K562 (cell line): ENCODE data around the gene PRAMEF12. TPM values are rescaled to one million over a fixed set of nuclear protein-coding genes. Genes with fewer than 3 reads are reported as not detected.

ENCODE experiments used
- CHCHD3 ChIP-seq: fragments of 250-450 bp; sonication (Bioruptor Pico); IDR thresholded peaks from 2 replicates; pipeline ENCODE4 v2.1.2; 2022; ENCODE audit warnings: mild to moderate bottlenecking
- CLOCK ChIP-seq: fragments of 250-450 bp; sonication (Bioruptor Pico); IDR thresholded peaks from 2 replicates; pipeline ENCODE4 v1.4.0; 2020; ENCODE audit warnings: mild to moderate bottlenecking, moderate library complexity, borderline replicate concordance
- CREBBP ChIP-seq: IDR thresholded peaks from one replicate; pipeline ENCODE4 v1.6.1; 2012; ENCODE audit warnings: low read depth, mild to moderate bottlenecking, control low read depth, inconsistent platforms, low read length
- FOSL1 ChIP-seq: fragments of 200-800 bp; sonication (Bioruptor generic); conservative IDR thresholded peaks from 2 replicates; pipeline ENCODE4 v1.6.1; 2016; ENCODE audit warnings: missing genetic modification characterization, missing compliant biosample characterization
- HDAC2 ChIP-seq: fragments of 450-650 bp; IDR thresholded peaks from 2 replicates; pipeline ENCODE4 v1.6.1; 2016; ENCODE audit warnings: mild to moderate bottlenecking
- LEF1 ChIP-seq: fragments of 450-650 bp; IDR thresholded peaks from 2 replicates; pipeline ENCODE4 v1.6.1; 2016; ENCODE audit warnings: mild to moderate bottlenecking
- MAFG ChIP-seq: fragments of 450-650 bp; conservative IDR thresholded peaks from 2 replicates; pipeline ENCODE4 v1.6.1; 2016; ENCODE audit warnings: missing genetic modification characterization, missing compliant biosample characterization
- MLLT1 ChIP-seq, 2 experiments: fragments of 450-650 bp; IDR thresholded peaks; 2 replicates each; pipeline ENCODE4 v1.6.1; 2016
- NONO ChIP-seq, 2 experiments: fragments of 200-400 bp in 1 of 2; fragments of 450-650 bp in 1 of 2; formaldehyde crosslinking in 1 of 2; IDR thresholded peaks; 2 replicates each; pipeline ENCODE4 v1.6.1; 2017; ENCODE audit warnings: low read depth in 2 of 2, mild to moderate bottlenecking in 2 of 2, moderate library complexity in 2 of 2, low read length in 1 of 2
- POLR2H ChIP-seq: IDR thresholded peaks from 2 replicates; pipeline ENCODE4 v1.6.1; 2016; ENCODE audit warnings: missing genetic modification characterization, low read depth, mild to moderate bottlenecking, control low read depth, missing compliant biosample characterization, moderate library complexity
- SMC3 ChIP-seq: conservative IDR thresholded peaks from 2 replicates; pipeline ENCODE4 v1.6.1; 2011; ENCODE audit warnings: low read depth, low read length, improper control_type of control experiment; ENCODE audit not compliant: insufficient read depth
- XRCC3 ChIP-seq: fragments of 450-650 bp; IDR thresholded peaks from 2 replicates; pipeline ENCODE4 v1.6.1; 2017; ENCODE audit warnings: mild to moderate bottlenecking, moderate library complexity
- YY1 ChIP-seq, 3 experiments: IDR thresholded peaks; 2 replicates each; pipeline ENCODE4 v1.6.1; 2011; ENCODE audit warnings: low read length in 2 of 3, mild to moderate bottlenecking in 2 of 3, moderate library complexity in 2 of 3, borderline replicate concordance in 1 of 3, control low read depth in 1 of 3, low read depth in 1 of 3; ENCODE audit not compliant: insufficient read depth in 3 of 3, insufficient replicate concordance in 2 of 3, control insufficient read depth in 1 of 3, insufficient read length in 1 of 3; ENCODE audit errors: extremely low read depth in 1 of 3
- ZNF398 ChIP-seq: fragments of 250-450 bp; sonication (Bioruptor Pico); IDR thresholded peaks from 2 replicates; pipeline ENCODE4 v1.8.0; 2021; ENCODE audit warnings: moderate library complexity, mild to moderate bottlenecking, inconsistent platforms
- ZNF431 ChIP-seq: sonication (generic); formaldehyde crosslinking; IDR thresholded peaks from 2 replicates; pipeline ENCODE4 v1.8.0; 2022; ENCODE audit warnings: mild to moderate bottlenecking, missing genetic modification reagents
- polyA plus RNA-seq, 8 experiments: library from polyadenylated mRNA; depleted of rRNA in 4 of 8; stranded (reverse) in 5 of 8; unstranded in 3 of 8; fragments of >200 nt; fragmentation: Nextera tagmentation in 2 of 8; fragmentation: Illumina TruSeq in 1 of 8; extraction: Ambion mirVana in 2 of 8; extraction: Trizol in 1 of 8; gene quantifications; 2 replicates each; pipeline versions ENCODE4 v1.2.1 to v1.2.3, GENCODE V29; 2011 to 2014; ENCODE audit warnings: inconsistent platforms in 1 of 8, missing spikeins in 1 of 8
- total RNA-seq, 7 experiments: library from RNA; depleted of rRNA in 6 of 7; stranded (reverse); fragments of >200 nt in 6 of 7; fragmentation: Illumina TruSeq in 2 of 7; extraction: Trizol in 2 of 7; gene quantifications; 2 replicates each; pipeline versions ENCODE4 v1.2.1 to v1.2.3, GENCODE V29; 2011 to 2021; ENCODE audit warnings: low replicate concordance in 1 of 7
- TF ChIP-seq, protein P1 (sequence below): fragments of 450-650 bp; formaldehyde crosslinking; IDR thresholded peaks from 2 replicates; pipeline ENCODE4 v1.4.0; 2020; ENCODE audit warnings: mild to moderate bottlenecking, moderate library complexity
- TF ChIP-seq, protein P2 (sequence below): fragments of 250-450 bp; sonication (Bioruptor Pico); IDR thresholded peaks from 2 replicates; pipeline ENCODE4 v1.8.0; 2021; ENCODE audit warnings: mild to moderate bottlenecking, moderate library complexity

PRAMEF12 gene
- total and polyA plus RNA-seq, 9 of the 15 experiments (the other 6 are each of a cell fraction or from before 2014, with no cell fraction given) = not detected

GRCh38 chr1:12810691-12811408, 37.3 kb downstream of the PRAMEF12 start (continued):
- peak; percentile 91 for TF ChIP-seq FOSL1 (tag)
- TF ChIP-seq YY1 (IDR thresholded peaks at IDR 0.05; ENCODE audit: borderline replicate concordance in 1 of 3, control insufficient read depth in 1 of 3, extremely low read depth in 1 of 3, insufficient read depth in 3 of 3, insufficient read length in 1 of 3, insufficient replicate concordance in 2 of 3, low read depth in 1 of 3, low read length in 2 of 3) = no peak
- TF ChIP-seq LEF1 = no peak
- TF ChIP-seq, protein P1, sequence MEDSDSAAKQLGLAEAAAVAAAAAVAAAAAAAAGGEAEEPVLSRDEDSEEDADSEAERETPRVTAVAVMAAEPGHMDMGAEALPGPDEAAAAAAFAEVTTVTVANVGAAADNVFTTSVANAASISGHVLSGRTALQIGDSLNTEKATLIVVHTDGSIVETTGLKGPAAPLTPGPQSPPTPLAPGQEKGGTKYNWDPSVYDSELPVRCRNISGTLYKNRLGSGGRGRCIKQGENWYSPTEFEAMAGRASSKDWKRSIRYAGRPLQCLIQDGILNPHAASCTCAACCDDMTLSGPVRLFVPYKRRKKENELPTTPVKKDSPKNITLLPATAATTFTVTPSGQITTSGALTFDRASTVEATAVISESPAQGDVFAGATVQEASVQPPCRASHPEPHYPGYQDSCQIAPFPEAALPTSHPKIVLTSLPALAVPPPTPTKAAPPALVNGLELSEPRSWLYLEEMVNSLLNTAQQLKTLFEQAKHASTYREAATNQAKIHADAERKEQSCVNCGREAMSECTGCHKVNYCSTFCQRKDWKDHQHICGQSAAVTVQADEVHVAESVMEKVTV (CRISPR knock-in tag) = no peak
- no peak for TF ChIP-seq HDAC2
- peak; percentile 65 for TF ChIP-seq MAFG
- TF ChIP-seq CREBBP = no peak
- no peak for TF ChIP-seq XRCC3
- TF ChIP-seq, protein P2, sequence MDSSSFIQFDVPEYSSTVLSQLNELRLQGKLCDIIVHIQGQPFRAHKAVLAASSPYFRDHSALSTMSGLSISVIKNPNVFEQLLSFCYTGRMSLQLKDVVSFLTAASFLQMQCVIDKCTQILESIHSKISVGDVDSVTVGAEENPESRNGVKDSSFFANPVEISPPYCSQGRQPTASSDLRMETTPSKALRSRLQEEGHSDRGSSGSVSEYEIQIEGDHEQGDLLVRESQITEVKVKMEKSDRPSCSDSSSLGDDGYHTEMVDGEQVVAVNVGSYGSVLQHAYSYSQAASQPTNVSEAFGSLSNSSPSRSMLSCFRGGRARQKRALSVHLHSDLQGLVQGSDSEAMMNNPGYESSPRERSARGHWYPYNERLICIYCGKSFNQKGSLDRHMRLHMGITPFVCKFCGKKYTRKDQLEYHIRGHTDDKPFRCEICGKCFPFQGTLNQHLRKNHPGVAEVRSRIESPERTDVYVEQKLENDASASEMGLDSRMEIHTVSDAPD (CRISPR knock-in tag) = no peak
- no peak for TF ChIP-seq ZNF431 (CRISPR knock-in tag)
- no peak for TF ChIP-seq POLR2H (tag)
- TF ChIP-seq CHCHD3 = no peak
- TF ChIP-seq SMC3 = no peak
- TF ChIP-seq ZNF398 (CRISPR knock-in tag) = no peak
- TF ChIP-seq MLLT1 (IDR thresholded peaks at IDR 0.05) = no peak
- no peak for TF ChIP-seq NONO (IDR thresholded peaks at IDR 0.05; ENCODE audit: low read depth in 2 of 2, low read length in 1 of 2)
- no peak for TF ChIP-seq CLOCK (CRISPR knock-in tag)
